ENCODE measurements around the gene OXSM. TPM values are rescaled to one million over a fixed set of nuclear protein-coding genes. Genes with fewer than 3 reads are reported as not detected.

Gene OXSM
- total and polyA plus RNA-seq, 4 donors, result 8.0 to 15.5 (median 10.1) TPM

- no peak overlapping the region for H3K4me3 ChIP-seq
- H3K9ac ChIP-seq (ENCODE audit: insufficient read depth in 1 of 2, low read length in 2 of 2), result no peak overlapping the region
- DNase-seq (no peak), ATAC-seq (ENCODE audit: insufficient read depth, low FRiP score) (no peak)
- H3K27me3 ChIP-seq (ENCODE audit: control insufficient read depth in 3 of 3, insufficient read depth in 3 of 3, low read length in 2 of 3), result no peaks in the 10 kb centered on the region
- TF ChIP-seq, protein P1, sequence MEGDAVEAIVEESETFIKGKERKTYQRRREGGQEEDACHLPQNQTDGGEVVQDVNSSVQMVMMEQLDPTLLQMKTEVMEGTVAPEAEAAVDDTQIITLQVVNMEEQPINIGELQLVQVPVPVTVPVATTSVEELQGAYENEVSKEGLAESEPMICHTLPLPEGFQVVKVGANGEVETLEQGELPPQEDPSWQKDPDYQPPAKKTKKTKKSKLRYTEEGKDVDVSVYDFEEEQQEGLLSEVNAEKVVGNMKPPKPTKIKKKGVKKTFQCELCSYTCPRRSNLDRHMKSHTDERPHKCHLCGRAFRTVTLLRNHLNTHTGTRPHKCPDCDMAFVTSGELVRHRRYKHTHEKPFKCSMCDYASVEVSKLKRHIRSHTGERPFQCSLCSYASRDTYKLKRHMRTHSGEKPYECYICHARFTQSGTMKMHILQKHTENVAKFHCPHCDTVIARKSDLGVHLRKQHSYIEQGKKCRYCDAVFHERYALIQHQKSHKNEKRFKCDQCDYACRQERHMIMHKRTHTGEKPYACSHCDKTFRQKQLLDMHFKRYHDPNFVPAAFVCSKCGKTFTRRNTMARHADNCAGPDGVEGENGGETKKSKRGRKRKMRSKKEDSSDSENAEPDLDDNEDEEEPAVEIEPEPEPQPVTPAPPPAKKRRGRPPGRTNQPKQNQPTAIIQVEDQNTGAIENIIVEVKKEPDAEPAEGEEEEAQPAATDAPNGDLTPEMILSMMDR (IDR thresholded peaks at IDR 0.05; ENCODE audit: control extremely low read depth, extremely low read depth), result no peak
- H3K27ac ChIP-seq (ENCODE audit: low read depth in 1 of 2, low read length in 1 of 2), result no peak overlapping the region
- no peaks in the 10 kb centered on the region for H3K9me3 ChIP-seq (ENCODE audit: control insufficient read depth in 4 of 4, insufficient read depth in 3 of 4, low read length in 3 of 4)
- no peaks in the 10 kb centered on the region for H3K36me3 ChIP-seq (ENCODE audit: control insufficient read depth in 4 of 4, insufficient read depth in 4 of 4, low read length in 4 of 4)
- H3K4me1 ChIP-seq (ENCODE audit: control insufficient read depth in 5 of 5, insufficient read depth in 5 of 5, low read length in 5 of 5), result no peaks in the 10 kb centered on the region
- 71 to 84% methylated on average over 4 of the region's 4 CpGs for WGBS, 2 donors
Observed at GRCh38 chr3:25821746-25822573, 32.1 kb downstream of the OXSM start.

DNA sequence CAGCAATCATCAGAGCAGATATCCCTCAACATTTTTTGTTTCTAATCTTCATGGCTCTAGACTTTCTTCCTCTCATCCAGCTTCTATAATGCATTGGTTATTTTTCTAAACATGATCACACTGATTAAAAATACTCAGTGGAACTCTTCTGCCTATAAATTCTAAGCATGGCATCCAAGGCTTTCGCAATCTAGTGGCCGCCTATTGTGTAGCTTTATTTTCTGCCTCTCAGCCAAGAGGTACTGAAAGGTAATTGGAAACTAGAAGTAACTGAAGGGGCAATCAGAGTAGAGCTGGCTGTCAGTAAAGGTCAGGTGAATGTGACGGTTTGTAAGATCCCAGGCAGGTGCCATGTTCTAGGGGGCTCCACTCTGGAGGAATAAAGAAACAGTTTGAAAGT lies 33.4 kb downstream of the OXSM start:
- Histone ChIP-seq H3K9ac (ENCODE audit: insufficient read depth in 1 of 2, low read length in 2 of 2) (no peak overlapping the region), H3K27me3 (ENCODE audit: control insufficient read depth in 3 of 3, insufficient read depth in 3 of 3, low read length in 2 of 3) (no peaks in the 10 kb centered on the region), H3K4me1 (ENCODE audit: control insufficient read depth in 5 of 5, insufficient read depth in 5 of 5, low read length in 5 of 5) (no peaks in the 10 kb centered on the region), H3K9me3 (ENCODE audit: control insufficient read depth in 4 of 4, insufficient read depth in 3 of 4, low read length in 3 of 4) (no peaks in the 10 kb centered on the region), H3K27ac (ENCODE audit: low read depth in 1 of 2, low read length in 1 of 2) (no peak overlapping the region), H3K4me3 (no peak overlapping the region), H3K36me3 (ENCODE audit: control insufficient read depth in 4 of 4, insufficient read depth in 4 of 4, low read length in 4 of 4) (no peaks in the 10 kb centered on the region)
- ATAC-seq (ENCODE audit: insufficient read depth, low FRiP score), result no peak
- TF ChIP-seq, protein P1 (IDR thresholded peaks at IDR 0.05; ENCODE audit: control extremely low read depth, extremely low read depth), result no peak
- no peak for DNase-seq
- 86 to 89% methylated on average over 3 of the region's 3 CpGs for WGBS, 2 donors

- no peaks in the 10 kb centered on the region for H3K36me3 ChIP-seq (ENCODE audit: control insufficient read depth in 4 of 4, insufficient read depth in 4 of 4, low read length in 4 of 4)
- H3K27ac ChIP-seq (ENCODE audit: low read depth in 1 of 2, low read length in 1 of 2), result no peak overlapping the region
- DNase-seq, result no peak
- ATAC-seq (ENCODE audit: insufficient read depth, low FRiP score), result no peak
- TF ChIP-seq, protein P1 (IDR thresholded peaks at IDR 0.05; ENCODE audit: control extremely low read depth, extremely low read depth), result no peak
- H3K27me3 ChIP-seq (ENCODE audit: control insufficient read depth in 3 of 3, insufficient read depth in 3 of 3, low read length in 2 of 3), result no peaks in the 10 kb centered on the region
- H3K9ac ChIP-seq (ENCODE audit: insufficient read depth in 1 of 2, low read length in 2 of 2), result no peak overlapping the region
- peaks cover 0 to 4% (median 0%) of the 10 kb centered on the region in 4 donors for H3K9me3 ChIP-seq (ENCODE audit: control insufficient read depth in 4 of 4, insufficient read depth in 3 of 4, low read length in 3 of 4)
- 49 to 73% methylated on average over 2 of the region's 2 CpGs for WGBS, 2 donors
- no peak overlapping the region for H3K4me3 ChIP-seq
- peaks cover 0 to 11% (median 0%) of the 10 kb centered on the region in 5 donors for H3K4me1 ChIP-seq (ENCODE audit: control insufficient read depth in 5 of 5, insufficient read depth in 5 of 5, low read length in 5 of 5)
Observed at GRCh38 chr3:25826510-25826909, 36.6 kb downstream of the OXSM start.

Data from lung (tissue), 12 donors.